GM21423 (cell line): ENCODE measurements around the gene GOSR2.

Experiments
- ATAC-seq: cut with Tn5 transposase; IDR thresholded peaks from one replicate; pipeline ENCODE4 v1.9.1; 2021; ENCODE audit warnings: mild to moderate bottlenecking, moderate library complexity; ENCODE audit not compliant: unreplicated experiment

The GOSR2 gene

DNA sequence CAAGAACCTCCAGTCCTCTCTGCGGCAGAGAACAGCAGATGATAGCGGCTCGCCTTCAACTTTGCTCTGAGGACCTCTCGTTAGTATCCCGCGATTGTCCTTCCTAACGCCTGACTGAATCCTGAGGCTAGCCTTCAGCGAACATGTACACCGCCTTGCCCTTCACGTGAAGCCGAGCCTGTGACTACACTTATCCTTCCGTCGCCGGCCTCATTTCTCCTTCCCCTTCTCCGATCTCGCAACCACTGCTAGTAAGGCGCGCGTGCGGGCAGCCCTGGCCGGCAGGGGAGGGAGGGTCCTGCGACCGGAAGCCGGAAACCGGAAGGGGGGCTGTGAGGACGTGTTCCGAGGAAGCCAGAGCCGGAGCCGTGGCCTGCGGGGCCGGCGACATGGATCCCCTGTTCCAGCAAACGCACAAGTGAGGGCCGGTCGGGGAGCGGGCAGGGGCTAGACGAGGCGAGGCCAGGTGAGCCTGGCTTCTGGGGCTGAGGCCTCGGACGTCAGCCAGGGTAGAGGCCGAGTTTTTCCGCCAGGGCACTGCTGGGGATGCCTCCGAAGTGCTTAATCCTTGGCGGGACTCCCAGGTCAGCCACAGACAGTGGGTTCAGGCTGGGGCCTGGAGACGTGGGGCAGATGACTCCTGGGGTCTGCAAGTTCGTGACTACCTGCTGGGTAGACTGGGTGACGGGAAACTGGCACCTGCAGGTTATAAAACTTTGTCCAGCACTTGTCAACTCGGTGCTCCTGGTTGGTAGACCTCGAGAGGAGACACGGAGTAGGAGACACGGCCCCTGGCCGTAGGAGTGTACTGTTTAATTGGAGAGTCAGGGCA lies at the start of gene GOSR2:
Gene GOSR2, plus strand, starts transcription at position 357 of the 832 bp plus-strand sequence. Its CDS starts 33 bp downstream, at position 390.
- peak; percentile 88 for ATAC-seq

DNA sequence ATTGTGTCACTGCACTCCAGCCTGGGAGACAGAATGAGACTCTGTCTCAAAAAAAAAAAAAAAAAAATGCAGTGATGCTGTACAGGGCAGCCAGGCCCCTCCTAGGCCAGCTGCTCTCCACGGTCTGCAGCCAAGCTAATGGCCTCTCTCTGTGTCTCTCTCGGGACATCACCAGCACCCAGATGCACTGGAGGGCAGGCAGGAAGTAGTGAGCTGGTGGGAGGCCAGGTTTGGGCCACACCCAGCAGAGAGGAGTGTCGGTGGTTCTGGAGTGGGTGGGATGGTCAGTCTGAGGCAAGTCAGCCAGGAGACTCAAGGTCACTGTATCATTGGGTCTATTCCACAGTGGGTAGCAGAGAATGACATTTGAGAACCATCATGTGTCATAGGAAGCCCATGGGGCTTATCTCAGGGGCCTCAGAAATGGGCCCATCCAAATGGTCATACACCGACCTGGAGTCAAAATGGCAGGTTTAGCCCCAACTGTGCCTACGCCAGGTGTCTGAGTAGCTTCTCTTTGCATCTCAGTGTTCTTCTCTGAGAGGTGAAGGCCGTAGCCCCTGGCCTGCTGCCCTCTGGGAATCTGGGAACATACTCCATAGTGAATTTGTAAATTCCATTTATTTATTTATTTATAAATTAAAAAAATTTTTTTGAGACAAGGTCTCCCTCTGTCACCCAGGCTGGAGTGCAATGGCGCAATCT lies 48.9 kb upstream of the GOSR2 start:
- no peak for ATAC-seq

- no peak for ATAC-seq
Observed at GRCh38 chr17:46874906-46875305, 48.1 kb upstream of the GOSR2 start.

DNA sequence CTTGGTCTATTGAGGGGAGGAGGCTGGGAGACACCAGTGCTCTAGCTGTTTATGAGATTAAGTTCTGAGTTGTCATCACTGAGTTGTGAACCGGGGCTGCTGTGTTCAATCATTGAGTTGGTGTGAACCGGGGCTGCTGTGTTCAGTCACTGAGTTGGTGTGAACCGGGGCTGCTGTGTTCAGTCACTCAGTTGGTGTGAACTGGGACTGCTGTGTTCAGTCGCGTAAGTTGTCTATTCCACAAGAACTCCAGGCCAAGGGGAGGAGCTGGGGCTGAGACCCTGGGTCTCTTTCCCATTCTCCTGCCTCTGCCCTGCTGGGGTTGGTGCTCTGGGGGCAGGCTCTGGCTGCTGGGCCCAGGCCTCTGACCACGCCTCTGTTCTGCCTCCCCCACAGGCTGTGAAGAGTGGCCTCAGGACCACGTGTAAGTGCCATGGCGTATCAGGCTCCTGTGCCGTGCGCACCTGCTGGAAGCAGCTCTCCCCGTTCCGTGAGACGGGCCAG lies 47.1 kb upstream of the GOSR2 start:
- ATAC-seq = no peak

DNA sequence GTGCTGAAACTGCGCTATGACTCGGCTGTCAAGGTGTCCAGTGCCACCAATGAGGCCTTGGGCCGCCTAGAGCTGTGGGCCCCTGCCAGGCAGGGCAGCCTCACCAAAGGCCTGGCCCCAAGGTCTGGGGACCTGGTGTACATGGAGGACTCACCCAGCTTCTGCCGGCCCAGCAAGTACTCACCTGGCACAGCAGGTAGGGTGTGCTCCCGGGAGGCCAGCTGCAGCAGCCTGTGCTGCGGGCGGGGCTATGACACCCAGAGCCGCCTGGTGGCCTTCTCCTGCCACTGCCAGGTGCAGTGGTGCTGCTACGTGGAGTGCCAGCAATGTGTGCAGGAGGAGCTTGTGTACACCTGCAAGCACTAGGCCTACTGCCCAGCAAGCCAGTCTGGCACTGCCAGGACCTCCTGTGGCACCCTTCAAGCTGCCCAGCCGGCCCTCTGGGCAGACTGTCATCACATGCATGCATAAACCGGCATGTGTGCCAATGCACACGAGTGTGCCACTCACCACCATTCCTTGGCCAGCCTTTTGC lies 46.5 kb upstream of the GOSR2 start:
- no peak for ATAC-seq

GRCh38 chr17:46876926-46877325 lies 46.0 kb upstream of the GOSR2 start:
- no peak for ATAC-seq

DNA sequence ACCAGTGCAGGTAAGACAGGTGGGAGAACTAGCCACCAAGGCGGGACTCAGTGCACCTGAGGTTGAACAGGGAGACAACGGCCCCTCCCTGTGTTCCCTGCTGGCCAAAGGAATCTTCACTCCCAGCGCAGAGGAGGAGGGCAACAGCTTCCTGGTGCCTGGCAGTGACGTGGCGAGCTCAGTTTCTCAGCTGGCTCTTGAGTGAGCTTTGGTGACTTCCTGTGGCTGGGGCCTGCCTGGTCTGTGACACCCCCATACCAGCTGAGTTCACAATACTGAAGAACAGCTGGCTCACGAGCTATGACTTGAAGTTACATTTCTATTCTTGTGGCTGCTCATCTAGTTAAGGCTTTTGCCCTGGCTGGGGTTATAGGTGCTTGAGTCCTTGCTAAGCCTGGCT lies 45.5 kb upstream of the GOSR2 start:
- no peak for ATAC-seq

GRCh38 chr17:46878055-46878454 lies 44.9 kb upstream of the GOSR2 start:
- ATAC-seq = no peak

- ATAC-seq = no peak
Observed at GRCh38 chr17:46879101-46879500, 43.9 kb upstream of the GOSR2 start.

- ATAC-seq = no peak
Observed at GRCh38 chr17:46881015-46881414, 41.9 kb upstream of the GOSR2 start.

GRCh38 chr17:46882666-46883065 lies 40.3 kb upstream of the GOSR2 start:
- ATAC-seq = no peak

- ATAC-seq = no peak
Observed at GRCh38 chr17:46883871-46884520, 39.0 kb upstream of the GOSR2 start.

DNA sequence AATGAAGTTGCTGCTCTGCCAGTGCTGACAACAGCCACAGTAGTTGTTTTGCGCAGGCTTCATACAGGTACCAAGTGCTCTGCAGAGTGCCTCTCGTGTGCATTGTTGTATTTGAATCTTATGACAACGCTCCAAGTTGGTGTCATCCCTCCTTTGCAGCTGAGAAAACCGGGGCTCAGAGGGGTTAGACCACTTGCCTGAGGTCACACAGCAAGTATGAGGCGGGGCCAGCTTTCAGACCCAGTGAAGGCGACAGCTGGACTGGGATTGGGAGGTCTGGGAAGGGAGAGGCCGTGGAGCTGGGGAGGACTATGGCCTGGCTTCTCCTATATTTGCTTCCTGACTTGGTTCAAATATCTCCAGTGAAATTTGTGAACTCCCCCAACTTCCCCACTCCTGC lies 38.4 kb upstream of the GOSR2 start:
- ATAC-seq = no peak

DNA sequence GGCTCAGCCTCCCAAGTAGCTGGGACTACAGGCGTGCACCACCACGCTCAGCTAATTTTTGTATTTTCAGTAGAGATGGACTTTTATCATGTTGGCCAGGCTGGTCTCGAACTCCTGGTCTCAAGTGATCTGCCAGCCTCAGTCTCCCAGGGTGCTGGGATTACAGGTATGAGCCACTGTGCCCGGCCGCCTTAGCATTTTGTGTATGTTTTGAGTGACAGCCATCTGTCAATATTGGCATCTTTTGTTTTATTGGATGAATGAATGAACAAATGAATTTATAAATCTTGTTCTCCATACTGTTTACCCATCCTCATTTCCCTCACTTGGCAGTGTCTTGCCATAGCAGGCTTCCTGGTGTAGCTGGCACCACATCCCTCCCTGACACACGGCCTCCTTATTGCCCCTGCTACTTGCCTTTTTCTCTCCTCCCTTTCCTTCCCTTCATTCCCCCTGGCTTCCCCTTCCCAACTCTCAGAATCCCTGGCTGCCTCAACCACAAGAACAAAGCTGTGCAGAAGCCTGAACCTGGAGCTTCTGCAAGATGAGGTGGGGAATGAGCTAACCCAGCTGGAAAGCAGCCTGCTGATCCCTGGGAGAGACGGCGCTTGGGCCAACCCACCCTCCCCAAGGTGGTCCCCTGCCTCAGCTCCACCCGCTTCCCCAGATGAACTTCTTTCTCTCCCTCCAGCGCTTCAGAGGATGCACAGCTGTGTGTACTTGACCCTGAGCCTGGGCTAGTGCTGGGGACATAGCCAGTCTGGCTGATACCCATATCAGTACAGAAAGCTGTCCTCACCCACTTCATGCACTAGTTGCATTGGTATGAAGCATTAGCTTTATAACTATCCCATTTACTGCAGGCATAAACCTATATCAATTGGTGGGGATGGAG lies 37.3 kb upstream of the GOSR2 start:
- no peak for ATAC-seq

DNA sequence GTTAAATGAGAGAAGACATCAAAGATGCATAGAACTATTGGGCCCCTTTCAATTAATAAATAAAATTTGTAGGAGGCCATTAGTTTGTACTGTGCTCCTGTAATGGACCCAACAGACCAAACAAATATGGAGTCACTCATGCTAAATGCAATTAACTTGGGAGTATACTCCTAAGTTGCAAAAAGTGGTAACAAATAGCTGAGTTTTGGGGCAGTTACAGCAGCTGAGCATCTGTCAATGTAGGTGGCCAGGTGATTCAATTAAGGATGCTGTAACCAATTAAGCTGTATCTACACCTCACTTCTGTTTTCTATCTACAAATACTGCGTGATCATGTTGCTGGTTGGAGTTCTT lies 36.7 kb upstream of the GOSR2 start:
- ATAC-seq = no peak

DNA sequence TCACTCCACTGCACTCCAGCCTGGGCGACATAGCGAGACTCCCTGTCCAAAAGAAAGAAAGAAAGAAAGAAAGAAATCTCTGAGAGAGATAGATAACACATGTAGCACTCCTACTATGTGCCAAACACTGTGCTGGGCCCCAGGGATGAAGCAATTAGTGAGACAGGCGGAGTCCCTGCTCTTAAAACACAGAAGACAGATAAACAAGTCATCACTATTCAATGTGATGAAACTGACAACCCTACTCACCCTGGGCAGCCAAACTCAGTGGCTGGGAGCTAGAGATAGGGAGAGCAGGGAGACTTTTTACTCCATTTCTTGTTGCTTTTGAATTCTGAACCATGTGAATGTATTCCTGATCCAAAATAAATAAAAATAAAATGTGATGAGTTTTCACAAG lies 35.2 kb upstream of the GOSR2 start:
- no peak for ATAC-seq

DNA sequence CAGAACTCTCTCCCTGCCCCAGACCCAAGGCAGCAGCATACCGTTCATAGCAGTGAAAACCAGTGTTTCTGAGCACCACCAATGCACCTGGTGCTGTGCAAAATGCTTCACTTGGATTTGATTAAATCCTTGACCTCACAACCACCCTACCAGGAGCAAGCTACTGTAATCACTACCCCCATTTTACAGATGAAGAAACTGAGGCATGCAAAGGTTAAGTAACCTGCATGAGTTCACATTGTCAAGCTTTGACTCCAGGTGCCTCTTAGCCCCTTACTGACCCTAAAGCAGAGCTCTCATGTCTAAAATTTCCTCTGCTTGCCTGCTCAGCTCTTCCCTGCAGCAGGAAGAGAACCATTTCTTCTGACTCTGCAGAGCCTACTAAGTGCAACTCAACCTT lies 34.2 kb upstream of the GOSR2 start:
- no peak for ATAC-seq

GRCh38 chr17:46889519-46889918 lies 33.4 kb upstream of the GOSR2 start:
- no peak for ATAC-seq

GRCh38 chr17:46889992-46890564 lies 32.9 kb upstream of the GOSR2 start:
- ATAC-seq = no peak

DNA sequence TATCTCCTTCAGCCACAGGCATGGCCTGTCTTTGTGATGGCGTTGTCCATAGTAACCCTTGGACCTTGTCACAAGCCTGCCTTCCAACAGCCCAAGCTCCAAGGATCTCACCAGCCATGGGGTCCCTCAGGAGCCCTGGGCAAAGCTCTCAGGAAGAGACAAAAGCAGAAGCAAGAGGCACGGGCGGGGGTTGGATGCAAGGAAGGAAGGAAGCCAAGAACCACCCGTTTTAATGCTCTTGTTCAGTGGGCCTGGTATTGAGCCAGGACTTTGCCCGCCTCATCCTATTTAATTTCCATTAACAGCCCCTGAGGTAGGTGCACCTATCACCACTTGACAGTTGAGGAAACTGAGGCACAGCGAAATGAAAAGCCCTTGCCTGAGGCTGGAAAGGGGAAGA lies 32.3 kb upstream of the GOSR2 start:
- no peak for ATAC-seq
